DND-41 (cell line): Measurements from ENCODE around the gene FLNB.

Experiments
- ATAC-seq: fragments of 200-7000 bp; cut with Tn5 transposase; 3 replicates; pipeline ENCODE4 v1.9.1; 2021; ENCODE audit warnings: low read depth; ENCODE audit not compliant: insufficient read depth
- DNase-seq: peaks from one replicate; pipeline ENCODE4 v3.0.0-alpha.2; 2020
- H2AFZ ChIP-seq: 2 replicates; pipeline ENCODE4 v1.6.0; 2012; ENCODE audit warnings: low read depth, low read length
- H3K27ac ChIP-seq: 2 replicates; pipeline ENCODE4 v1.5.1; 2012; ENCODE audit warnings: low read length, inconsistent platforms
- H3K27me3 ChIP-seq: fragments of 200-600 bp; sonication (generic); 2 replicates; pipeline ENCODE4 v1.6.0; 2012; ENCODE audit warnings: low read length, mild to moderate bottlenecking, inconsistent platforms; ENCODE audit not compliant: insufficient read depth, poor library complexity
- H3K36me3 ChIP-seq: 2 replicates; pipeline ENCODE4 v1.5.1; 2012; ENCODE audit warnings: low read length, inconsistent platforms; ENCODE audit not compliant: insufficient read depth
- H3K4me1 ChIP-seq: 2 replicates; pipeline ENCODE4 v1.5.1; 2012; ENCODE audit warnings: mild to moderate bottlenecking, low read length; ENCODE audit not compliant: insufficient read depth
- H3K4me2 ChIP-seq: 2 replicates; pipeline ENCODE4 v1.6.0; 2012; ENCODE audit warnings: mild to moderate bottlenecking, moderate library complexity, low read length, inconsistent platforms; ENCODE audit not compliant: insufficient read depth
- H3K4me3 ChIP-seq, 2 experiments: fragments of 200-600 bp in 1 of 2; shearing (Covaris generic) in 1 of 2; 2 replicates each; pipeline ENCODE4 v1.5.1; 2012 to 2016; ENCODE audit warnings: inconsistent platforms in 2 of 2, low read length in 2 of 2, mild to moderate bottlenecking in 2 of 2, low read depth in 1 of 2, moderate library complexity in 1 of 2
- H3K79me2 ChIP-seq: 2 replicates; pipeline ENCODE4 v1.6.0; 2012; ENCODE audit warnings: low read length, inconsistent platforms; ENCODE audit not compliant: insufficient read depth
- H3K9ac ChIP-seq: 2 replicates; pipeline ENCODE4 v1.6.0; 2012; ENCODE audit warnings: low read depth, mild to moderate bottlenecking, inconsistent platforms, low read length, moderate library complexity
- H3K9me3 ChIP-seq: 2 replicates; pipeline ENCODE4 v1.5.1; 2012; ENCODE audit warnings: low read length, moderate library complexity, mild to moderate bottlenecking, inconsistent platforms; ENCODE audit not compliant: insufficient read depth, severe bottlenecking
- H4K20me1 ChIP-seq: 2 replicates; pipeline ENCODE4 v1.6.0; 2012; ENCODE audit warnings: low read length; ENCODE audit not compliant: insufficient read depth
- EZH2 ChIP-seq: IDR thresholded peaks from 3 replicates; pipeline ENCODE4 v1.6.1; 2012; ENCODE audit warnings: borderline replicate concordance, low read depth, mild to moderate bottlenecking, moderate library complexity, low read length, inconsistent platforms; ENCODE audit not compliant: severe bottlenecking
- TF ChIP-seq, protein P1 (sequence below): IDR thresholded peaks from 2 replicates; pipeline ENCODE4 v1.5.1; 2012; ENCODE audit warnings: borderline replicate concordance, low read length, moderate library complexity, mild to moderate bottlenecking; ENCODE audit not compliant: poor library complexity, severe bottlenecking; ENCODE audit errors: extremely low read depth

The FLNB gene

DNA sequence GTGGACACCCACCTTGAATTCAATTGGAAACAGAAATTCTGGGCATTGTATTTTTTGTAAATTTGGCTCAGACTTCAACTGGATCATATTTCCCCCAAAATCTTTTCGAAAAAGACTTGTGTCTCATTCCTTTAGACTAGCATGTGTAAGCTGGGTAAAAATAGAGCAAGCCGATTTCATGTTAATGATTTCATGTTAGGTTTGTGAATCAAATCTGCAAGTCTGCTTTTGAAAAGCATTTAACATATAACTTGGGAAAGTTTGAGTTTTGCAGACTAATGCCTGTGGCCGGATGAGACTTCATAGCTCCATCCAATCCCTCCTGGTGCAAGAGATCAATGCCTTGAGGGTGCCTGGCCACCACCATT lies 64.5 kb downstream of the FLNB start:
- Histone ChIP-seq H3K4me3 (no peak overlapping the region), H3K9me3 (no peaks in the 10 kb centered on the region), H2AFZ (no peak overlapping the region), H4K20me1 (peaks cover 20% of the 10 kb centered on the region; the same call in 1 of the 2 replicates), H3K27ac (0 out of 2 replicates have a peak overlapping the region, but pooled peaks have one; percentile 21), H3K4me2 (no peak overlapping the region), H3K4me1 (peaks cover 40% of the 10 kb centered on the region), H3K27me3 (no peaks in the 10 kb centered on the region), H3K79me2 (peaks cover 64% of the 10 kb centered on the region), H3K9ac (no peak overlapping the region), H3K36me3 (peaks cover 14% of the 10 kb centered on the region)
- TF ChIP-seq EZH2, result no peak
- TF ChIP-seq, protein P1, sequence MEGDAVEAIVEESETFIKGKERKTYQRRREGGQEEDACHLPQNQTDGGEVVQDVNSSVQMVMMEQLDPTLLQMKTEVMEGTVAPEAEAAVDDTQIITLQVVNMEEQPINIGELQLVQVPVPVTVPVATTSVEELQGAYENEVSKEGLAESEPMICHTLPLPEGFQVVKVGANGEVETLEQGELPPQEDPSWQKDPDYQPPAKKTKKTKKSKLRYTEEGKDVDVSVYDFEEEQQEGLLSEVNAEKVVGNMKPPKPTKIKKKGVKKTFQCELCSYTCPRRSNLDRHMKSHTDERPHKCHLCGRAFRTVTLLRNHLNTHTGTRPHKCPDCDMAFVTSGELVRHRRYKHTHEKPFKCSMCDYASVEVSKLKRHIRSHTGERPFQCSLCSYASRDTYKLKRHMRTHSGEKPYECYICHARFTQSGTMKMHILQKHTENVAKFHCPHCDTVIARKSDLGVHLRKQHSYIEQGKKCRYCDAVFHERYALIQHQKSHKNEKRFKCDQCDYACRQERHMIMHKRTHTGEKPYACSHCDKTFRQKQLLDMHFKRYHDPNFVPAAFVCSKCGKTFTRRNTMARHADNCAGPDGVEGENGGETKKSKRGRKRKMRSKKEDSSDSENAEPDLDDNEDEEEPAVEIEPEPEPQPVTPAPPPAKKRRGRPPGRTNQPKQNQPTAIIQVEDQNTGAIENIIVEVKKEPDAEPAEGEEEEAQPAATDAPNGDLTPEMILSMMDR, result no peak
- ATAC-seq, result no peak
- DNase-seq, result no peak

- Histone ChIP-seq H3K4me1 (peaks cover 40% of the 10 kb centered on the region), H3K4me2 (peak overlapping the region; percentile 50), H3K79me2 (peaks cover 57% of the 10 kb centered on the region), H3K4me3 (no peak overlapping the region), H3K27ac (peak overlapping the region; percentile 64), H3K27me3 (no peaks in the 10 kb centered on the region), H2AFZ (no peak overlapping the region), H4K20me1 (peaks cover 14% of the 10 kb centered on the region; the same call in 1 of the 2 replicates), H3K9ac (peak overlapping the region; percentile 11; the same call in 1 of the 2 replicates), H3K9me3 (no peaks in the 10 kb centered on the region), H3K36me3 (peaks cover 21% of the 10 kb centered on the region)
- DNase-seq, result peak; percentile 32
- TF ChIP-seq EZH2, result no peak
- TF ChIP-seq, protein P1, result no peak
- ATAC-seq, result peak; percentile 59
Observed at GRCh38 chr3:58073301-58074108, 65.3 kb downstream of the FLNB start.

DNA sequence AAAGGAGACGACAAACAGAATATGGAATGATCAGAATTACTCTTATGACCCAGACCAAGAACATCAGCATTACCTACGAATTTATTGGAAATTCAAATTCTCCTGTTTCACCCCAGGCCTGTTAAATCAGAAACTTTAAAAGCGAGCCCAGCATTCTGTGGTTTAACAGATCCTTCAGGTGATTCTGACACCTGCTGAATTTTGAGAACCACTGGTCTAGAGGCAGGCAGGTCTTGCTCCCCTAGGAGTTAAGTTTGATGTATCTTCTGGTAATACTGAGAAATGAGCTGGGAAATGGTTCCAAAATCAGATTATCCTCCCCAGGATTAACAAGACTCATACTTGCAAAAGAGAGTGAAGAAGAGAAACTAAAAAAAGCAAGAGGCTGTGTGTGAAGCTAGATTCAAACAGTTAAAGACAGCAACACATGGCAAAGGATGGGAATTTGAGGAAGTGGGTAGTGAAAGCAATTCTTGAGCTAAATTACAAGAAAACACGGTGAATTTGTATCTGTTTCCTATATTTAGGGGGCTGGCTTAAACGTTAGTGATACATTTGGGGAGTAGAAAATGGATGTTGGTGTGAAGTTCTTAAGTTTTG lies 66.0 kb downstream of the FLNB start:
- Histone ChIP-seq H3K27ac (peak overlapping the region; percentile 64), H3K9ac (peak overlapping the region; percentile 11), H3K27me3 (no peaks in the 10 kb centered on the region), H3K4me3 (no peak overlapping the region), H3K79me2 (peaks cover 51% of the 10 kb centered on the region), H3K36me3 (peaks cover 25% of the 10 kb centered on the region), H2AFZ (no peak overlapping the region), H3K9me3 (no peaks in the 10 kb centered on the region), H3K4me2 (peak overlapping the region; percentile 50), H4K20me1 (peaks cover 12% of the 10 kb centered on the region; the same call in 1 of the 2 replicates), H3K4me1 (peaks cover 40% of the 10 kb centered on the region)
- peak; percentile 59 for ATAC-seq
- no peak for TF ChIP-seq EZH2
- TF ChIP-seq, protein P1, result no peak
- peak; percentile 26 for DNase-seq
